Esophagus squamous epithelium (tissue), 5 donors: ENCODE results near the gene TFCP2. TPM values are rescaled to one million over a fixed set of nuclear protein-coding genes. Genes with fewer than 3 reads are reported as not detected.

ENCODE experiments used
- DNase-seq: peaks from one replicate; lab custom pipeline; 2025; lab: John Stamatoyannopoulos, UW
- H3K27ac ChIP-seq, 4 donors: fragments of 200-600 bp; sonication (generic); one replicate each; pipeline ENCODE4 v1.5.1; 2016 to 2019; ENCODE audit warnings: mild to moderate bottlenecking in 1 of 4
- H3K27me3 ChIP-seq, 4 donors: fragments of 200-600 bp; sonication (generic); 1 replicate in 3 of 4; 2 replicates in 1 of 4; pipeline versions ENCODE4 v1.5.1 to v1.6.0; 2017 to 2021; ENCODE audit warnings: antibody characterized with exemption in 1 of 4
- H3K36me3 ChIP-seq, 3 donors: fragments of 200-600 bp; sonication (generic); one replicate each; pipeline ENCODE4 v1.5.1; 2016 to 2019
- H3K4me1 ChIP-seq, 3 donors: fragments of 200-600 bp; sonication (generic); one replicate each; pipeline ENCODE4 v1.5.1; 2017 to 2019
- H3K4me3 ChIP-seq, 4 donors: fragments of 200-600 bp; sonication (generic); 1 replicate in 3 of 4; 2 replicates in 1 of 4; pipeline ENCODE4 v1.5.1; 2016 to 2019; ENCODE audit warnings: mild to moderate bottlenecking in 2 of 4, moderate library complexity in 1 of 4
- H3K9me3 ChIP-seq, 3 donors: fragments of 200-600 bp; sonication (generic); one replicate each; pipeline ENCODE4 v1.5.1; 2016 to 2019
- POLR2A ChIP-seq, 4 donors: fragments of 450-650 bp; IDR thresholded peaks; one replicate each; pipeline ENCODE4 v1.6.1; 2017; ENCODE audit warnings: antibody characterized with exemption in 4 of 4, mild to moderate bottlenecking in 4 of 4, moderate library complexity in 3 of 4
- WGBS, 2 donors: methylation state at CpG; one replicate each; pipeline ENCODE4 v1.1.5; 2018; 5-methylcytosine and 5-hydroxymethylcytosine counted together
- intact Hi-C: fragments of 100-400 bp; cut with DNase I; formaldehyde crosslinking; loops from one replicate; pipeline ENCODE4 v1.15.0; 2022
- total RNA-seq, 4 donors: library from RNA; depleted of rRNA; stranded (reverse); fragments of >200 nt; gene quantifications; one replicate each; pipeline ENCODE4 v1.1.0, GENCODE V29; 2016
- TF ChIP-seq, protein P1 (sequence below), 6 experiments: fragments of 450-650 bp in 4 of 6; fragments of 200-600 bp in 2 of 6; sonication (generic) in 2 of 6; IDR thresholded peaks; one replicate each; pipeline ENCODE4 v1.5.1; 2016 to 2019; ENCODE audit warnings: antibody characterized with exemption in 6 of 6, mild to moderate bottlenecking in 4 of 6, moderate library complexity in 4 of 6
- donor health status: DM: yes; HTN: yes; CAD: no.

TFCP2 gene
- total RNA-seq, 4 donors from 2014 or later: 10.8 to 12.0 (median 11.7) TPM

DNA sequence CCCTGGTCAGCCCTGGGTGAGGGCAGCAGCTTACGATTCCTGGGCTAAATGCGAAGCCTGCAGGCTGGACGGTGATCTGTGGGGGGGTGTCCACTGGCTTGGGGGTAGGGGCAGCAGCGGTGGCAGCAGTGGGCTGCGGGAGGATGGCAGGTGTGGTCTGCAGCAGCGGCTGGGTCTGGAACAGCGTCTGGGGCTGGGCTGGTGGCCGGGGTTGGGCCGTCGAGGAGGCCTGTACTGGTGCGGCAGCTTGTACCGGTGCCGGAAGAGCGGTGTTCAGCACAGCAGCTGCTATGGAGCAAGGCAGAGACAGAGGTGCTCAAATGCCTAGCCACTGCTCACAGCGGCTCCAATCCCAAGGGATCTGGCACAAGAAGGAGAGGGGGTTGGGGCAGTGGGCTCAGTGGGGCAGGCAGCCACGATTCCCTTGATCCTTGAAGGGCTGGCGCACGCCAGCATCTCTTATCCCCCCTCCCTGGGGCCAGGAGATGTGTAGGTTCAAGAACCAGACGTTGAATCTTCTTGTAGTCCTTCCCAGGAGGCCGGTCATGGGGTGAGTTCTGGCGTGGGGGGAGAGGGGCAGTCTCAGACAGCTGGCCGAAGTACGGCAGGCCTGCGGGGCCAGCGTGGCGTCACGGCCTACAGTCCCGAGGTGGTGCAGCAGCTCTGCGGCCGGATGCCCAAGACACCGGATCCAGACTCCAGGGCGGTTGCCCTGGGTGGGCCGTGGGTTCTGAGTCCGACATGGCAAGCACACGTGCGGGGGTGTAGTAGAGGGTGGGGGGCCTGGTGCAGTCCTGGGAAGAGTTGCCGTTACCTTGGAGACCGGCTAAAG is 25.0 kb upstream of the TFCP2 start:
- H3K9me3 ChIP-seq: no peaks in the 10 kb centered on the region
- TF ChIP-seq POLR2A (IDR thresholded peaks at IDR 0.05): no peak
- TF ChIP-seq, protein P1, sequence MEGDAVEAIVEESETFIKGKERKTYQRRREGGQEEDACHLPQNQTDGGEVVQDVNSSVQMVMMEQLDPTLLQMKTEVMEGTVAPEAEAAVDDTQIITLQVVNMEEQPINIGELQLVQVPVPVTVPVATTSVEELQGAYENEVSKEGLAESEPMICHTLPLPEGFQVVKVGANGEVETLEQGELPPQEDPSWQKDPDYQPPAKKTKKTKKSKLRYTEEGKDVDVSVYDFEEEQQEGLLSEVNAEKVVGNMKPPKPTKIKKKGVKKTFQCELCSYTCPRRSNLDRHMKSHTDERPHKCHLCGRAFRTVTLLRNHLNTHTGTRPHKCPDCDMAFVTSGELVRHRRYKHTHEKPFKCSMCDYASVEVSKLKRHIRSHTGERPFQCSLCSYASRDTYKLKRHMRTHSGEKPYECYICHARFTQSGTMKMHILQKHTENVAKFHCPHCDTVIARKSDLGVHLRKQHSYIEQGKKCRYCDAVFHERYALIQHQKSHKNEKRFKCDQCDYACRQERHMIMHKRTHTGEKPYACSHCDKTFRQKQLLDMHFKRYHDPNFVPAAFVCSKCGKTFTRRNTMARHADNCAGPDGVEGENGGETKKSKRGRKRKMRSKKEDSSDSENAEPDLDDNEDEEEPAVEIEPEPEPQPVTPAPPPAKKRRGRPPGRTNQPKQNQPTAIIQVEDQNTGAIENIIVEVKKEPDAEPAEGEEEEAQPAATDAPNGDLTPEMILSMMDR (IDR thresholded peaks at IDR 0.05): no peak
- no peak for DNase-seq
- 87 to 93% methylated on average over 14 of the region's 38 CpGs for whole genome bisulfite sequencing, 2 donors
- H3K27ac ChIP-seq: no peak overlapping the region
- H3K4me1 ChIP-seq: no peaks in the 10 kb centered on the region
- no peak overlapping the region for H3K4me3 ChIP-seq
- intact Hi-C loops: no loop called here
- no peaks in the 10 kb centered on the region for H3K27me3 ChIP-seq
- peaks cover 0 to 21% (median 0%) of the 10 kb centered on the region in 3 donors for H3K36me3 ChIP-seq

DNA sequence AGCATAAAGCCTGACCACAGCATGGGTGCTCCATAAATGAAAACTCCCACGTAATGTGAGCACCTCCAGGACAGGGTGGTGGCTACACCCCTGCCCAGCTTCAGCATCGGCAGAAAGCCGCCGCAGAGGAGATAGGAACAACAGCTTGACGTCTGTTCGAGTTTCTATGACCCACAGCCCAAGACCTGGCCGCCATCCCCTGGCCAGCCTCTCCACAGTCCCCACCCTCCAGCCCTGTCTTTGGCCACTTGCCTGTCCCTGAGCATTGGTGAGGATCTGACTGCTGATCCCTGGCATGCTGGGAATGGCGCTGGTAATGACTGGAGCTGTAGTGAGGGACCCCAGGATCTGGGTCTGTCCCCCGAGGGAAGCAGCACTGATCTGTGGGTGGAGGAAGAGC is 23.6 kb upstream of the TFCP2 start:
- intact Hi-C loops: no loop called here
- H3K27ac ChIP-seq: no peak overlapping the region
- no peaks in the 10 kb centered on the region for H3K4me1 ChIP-seq
- WGBS, 2 donors: 86 to 89% methylated on average over 6 to 7 of the region's 9 CpGs
- no peak overlapping the region for H3K4me3 ChIP-seq
- H3K36me3 ChIP-seq: peaks cover 0 to 32% (median 0%) of the 10 kb centered on the region in 3 donors
- no peaks in the 10 kb centered on the region for H3K27me3 ChIP-seq
- DNase-seq: no peak
- H3K9me3 ChIP-seq: no peaks in the 10 kb centered on the region
- TF ChIP-seq POLR2A (IDR thresholded peaks at IDR 0.05): no peak
- TF ChIP-seq, protein P1 (IDR thresholded peaks at IDR 0.05): no peak

DNA sequence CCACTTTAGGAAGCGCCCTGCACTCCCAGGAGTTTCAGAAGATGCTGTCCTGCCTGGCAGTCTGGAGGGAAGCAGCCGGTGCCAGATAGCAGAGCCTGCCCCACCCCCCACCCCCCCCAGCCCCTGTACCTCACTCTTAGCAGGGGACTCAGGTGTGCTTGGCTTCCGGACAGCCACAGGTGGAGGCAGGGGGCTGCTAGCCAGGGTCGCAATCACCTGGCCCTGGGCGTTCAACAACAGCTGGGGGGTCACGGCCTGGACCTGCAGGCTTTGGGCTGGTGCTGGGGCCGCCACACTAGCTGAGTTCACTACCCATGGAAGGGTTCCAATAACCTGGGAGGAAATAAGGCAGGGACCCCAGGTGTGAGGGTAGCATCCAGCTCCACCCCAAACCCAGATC is 22.9 kb upstream of the TFCP2 start:
- intact Hi-C loops: no loop called here
- Histone ChIP-seq H3K36me3 (peaks cover 0 to 37% (median 0%) of the 10 kb centered on the region in 3 donors), H3K4me3 (no peak overlapping the region), H3K27me3 (no peaks in the 10 kb centered on the region), H3K4me1 (no peaks in the 10 kb centered on the region), H3K27ac (no peak overlapping the region), H3K9me3 (no peaks in the 10 kb centered on the region)
- WGBS, 2 donors: no CpG with 5 or more reads among the region's 7 CpGs
- DNase-seq: no peak
- TF ChIP-seq, protein P1 (IDR thresholded peaks at IDR 0.05): no peak
- no peak for TF ChIP-seq POLR2A (IDR thresholded peaks at IDR 0.05)

DNA sequence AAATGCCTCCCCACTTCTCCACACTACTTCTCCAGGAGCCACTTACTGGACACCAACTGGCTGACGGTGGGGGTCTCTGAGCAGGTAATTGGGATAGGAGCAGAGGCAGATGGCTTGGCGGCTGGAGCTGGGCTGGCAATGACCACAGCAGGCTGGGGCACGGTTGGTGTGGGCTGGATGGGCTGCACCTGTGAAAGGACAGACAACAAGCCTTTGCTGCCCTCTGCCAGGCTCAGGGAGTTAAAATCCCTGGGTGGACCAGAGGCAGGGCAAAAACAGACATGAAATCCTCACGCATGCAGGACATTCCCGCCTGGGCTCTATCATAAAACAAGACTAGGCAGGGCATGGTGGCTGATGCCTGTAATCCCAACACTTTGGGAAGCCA is 19.3 kb upstream of the TFCP2 start:
- peaks cover 0 to 37% (median 0%) of the 10 kb centered on the region in 3 donors for H3K36me3 ChIP-seq
- no peaks in the 10 kb centered on the region for H3K9me3 ChIP-seq
- TF ChIP-seq, protein P1 (IDR thresholded peaks at IDR 0.05): no peak
- TF ChIP-seq POLR2A (IDR thresholded peaks at IDR 0.05): no peak
- H3K4me3 ChIP-seq: no peak overlapping the region
- no peaks in the 10 kb centered on the region for H3K27me3 ChIP-seq
- intact Hi-C loops: no loop called here
- 90 to 95% methylated on average over 3 to 5 of the region's 5 CpGs for WGBS, 2 donors
- H3K4me1 ChIP-seq: peaks cover 0 to 14% (median 0%) of the 10 kb centered on the region in 3 donors
- DNase-seq: no peak
- no peak overlapping the region for H3K27ac ChIP-seq

DNA sequence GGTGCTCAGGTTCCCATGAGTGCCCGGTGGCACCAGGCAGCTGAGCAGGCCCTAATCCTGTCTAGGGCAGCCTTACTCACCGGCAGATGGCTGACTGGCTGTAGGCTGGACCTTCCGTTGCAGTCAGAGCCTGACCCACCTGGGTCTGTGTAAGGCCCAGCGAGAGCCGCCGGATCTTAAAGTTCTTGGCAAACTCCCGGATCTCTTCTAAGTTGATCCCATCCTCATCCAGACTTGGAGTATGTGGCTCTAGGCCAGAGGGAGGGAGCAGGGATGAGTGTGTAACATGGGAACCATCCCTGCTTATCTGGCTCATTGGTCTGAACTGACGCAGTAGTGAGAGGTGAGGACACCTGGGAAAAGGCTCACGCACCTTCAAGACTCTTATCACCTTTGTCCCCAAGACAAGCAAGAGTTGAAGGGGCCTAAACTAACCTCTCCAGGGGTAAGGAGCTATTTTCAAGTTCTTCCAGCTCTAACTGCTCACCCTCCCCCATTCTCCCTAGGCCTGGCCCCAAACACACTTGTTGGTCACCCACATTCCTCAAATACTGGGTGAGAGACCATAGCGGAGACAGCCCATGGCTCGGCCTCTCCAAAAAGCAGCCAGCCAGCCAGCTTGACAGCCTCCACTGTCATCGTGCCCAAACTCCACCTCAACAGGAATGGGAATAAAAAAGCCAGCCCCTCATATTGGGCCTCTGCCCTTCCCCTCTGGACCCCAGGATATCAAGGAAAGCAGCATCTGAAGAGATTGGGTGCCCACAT is 18.8 kb upstream of the TFCP2 start:
- WGBS, 2 donors: 70 to 95% methylated on average over 6 to 8 of the region's 12 CpGs
- Histone ChIP-seq H3K4me3 (no peak overlapping the region), H3K27me3 (no peaks in the 10 kb centered on the region), H3K27ac (no peak overlapping the region), H3K4me1 (peaks cover 0 to 20% (median 0%) of the 10 kb centered on the region in 3 donors), H3K9me3 (no peaks in the 10 kb centered on the region), H3K36me3 (peaks cover 0 to 35% (median 0%) of the 10 kb centered on the region in 3 donors)
- TF ChIP-seq, protein P1 (IDR thresholded peaks at IDR 0.05): no peak
- no peak for TF ChIP-seq POLR2A (IDR thresholded peaks at IDR 0.05)
- intact Hi-C loops: no loop called here
- no peak for DNase-seq
